DND-41 (cell line): ENCODE results near the gene GPR4.
A peak's percentile ranks its signal among the peaks of the same experiment; 100 is the strongest.

Experiments used
- ATAC-seq: fragments of 200-7000 bp; cut with Tn5 transposase; 3 replicates; pipeline ENCODE4 v1.9.1; 2021; ENCODE audit warnings: low read depth; ENCODE audit not compliant: insufficient read depth
- DNase-seq: peaks from one replicate; pipeline ENCODE4 v3.0.0-alpha.2; 2020
- H2AFZ ChIP-seq: 2 replicates; pipeline ENCODE4 v1.6.0; 2012; ENCODE audit warnings: low read depth, low read length
- H3K27ac ChIP-seq: 2 replicates; pipeline ENCODE4 v1.5.1; 2012; ENCODE audit warnings: low read length, inconsistent platforms
- H3K27me3 ChIP-seq: fragments of 200-600 bp; sonication (generic); 2 replicates; pipeline ENCODE4 v1.6.0; 2012; ENCODE audit warnings: low read length, mild to moderate bottlenecking, inconsistent platforms; ENCODE audit not compliant: insufficient read depth, poor library complexity
- H3K36me3 ChIP-seq: 2 replicates; pipeline ENCODE4 v1.5.1; 2012; ENCODE audit warnings: low read length, inconsistent platforms; ENCODE audit not compliant: insufficient read depth
- H3K4me1 ChIP-seq: 2 replicates; pipeline ENCODE4 v1.5.1; 2012; ENCODE audit warnings: mild to moderate bottlenecking, low read length; ENCODE audit not compliant: insufficient read depth
- H3K4me2 ChIP-seq: 2 replicates; pipeline ENCODE4 v1.6.0; 2012; ENCODE audit warnings: mild to moderate bottlenecking, moderate library complexity, low read length, inconsistent platforms; ENCODE audit not compliant: insufficient read depth
- H3K4me3 ChIP-seq, 2 experiments: fragments of 200-600 bp in 1 of 2; shearing (Covaris generic) in 1 of 2; 2 replicates each; pipeline ENCODE4 v1.5.1; 2012 to 2016; ENCODE audit warnings: inconsistent platforms in 2 of 2, low read length in 2 of 2, mild to moderate bottlenecking in 2 of 2, low read depth in 1 of 2, moderate library complexity in 1 of 2
- H3K79me2 ChIP-seq: 2 replicates; pipeline ENCODE4 v1.6.0; 2012; ENCODE audit warnings: low read length, inconsistent platforms; ENCODE audit not compliant: insufficient read depth
- H3K9ac ChIP-seq: 2 replicates; pipeline ENCODE4 v1.6.0; 2012; ENCODE audit warnings: low read depth, mild to moderate bottlenecking, inconsistent platforms, low read length, moderate library complexity
- H3K9me3 ChIP-seq: 2 replicates; pipeline ENCODE4 v1.5.1; 2012; ENCODE audit warnings: low read length, moderate library complexity, mild to moderate bottlenecking, inconsistent platforms; ENCODE audit not compliant: insufficient read depth, severe bottlenecking
- H4K20me1 ChIP-seq: 2 replicates; pipeline ENCODE4 v1.6.0; 2012; ENCODE audit warnings: low read length; ENCODE audit not compliant: insufficient read depth
- CTCF ChIP-seq: IDR thresholded peaks from 2 replicates; pipeline ENCODE4 v1.5.1; 2012; ENCODE audit warnings: borderline replicate concordance, low read length, moderate library complexity, mild to moderate bottlenecking; ENCODE audit not compliant: poor library complexity, severe bottlenecking; ENCODE audit errors: extremely low read depth
- EZH2 ChIP-seq: IDR thresholded peaks from 3 replicates; pipeline ENCODE4 v1.6.1; 2012; ENCODE audit warnings: borderline replicate concordance, low read depth, mild to moderate bottlenecking, moderate library complexity, low read length, inconsistent platforms; ENCODE audit not compliant: severe bottlenecking

The GPR4 gene

GRCh38 chr19:45571457-45572220 is 30.4 kb downstream of the GPR4 start:
- Histone ChIP-seq H3K27me3 (no peaks in the 10 kb centered on the region), H3K9me3 (no peaks in the 10 kb centered on the region), H3K4me2 (no peak overlapping the region), H3K27ac (no peak overlapping the region), H3K4me1 (no peaks in the 10 kb centered on the region), H4K20me1 (peaks cover 6% of the 10 kb centered on the region; the same call in 1 of the 2 replicates), H2AFZ (no peak overlapping the region), H3K9ac (no peak overlapping the region), H3K36me3 (no peaks in the 10 kb centered on the region), H3K79me2 (peaks cover 36% of the 10 kb centered on the region), H3K4me3 (no peak overlapping the region)
- DNase-seq, result no peak
- no peak for ATAC-seq
- TF ChIP-seq EZH2 (no peak), CTCF (no peak)

GRCh38 chr19:45569619-45570421 is 32.2 kb downstream of the GPR4 start:
- no peak overlapping the region for H3K27ac ChIP-seq
- no peaks in the 10 kb centered on the region for H3K36me3 ChIP-seq
- H3K27me3 ChIP-seq, result no peaks in the 10 kb centered on the region
- peaks cover 27% of the 10 kb centered on the region for H3K79me2 ChIP-seq
- TF ChIP-seq CTCF (peak; percentile 71), EZH2 (no peak)
- no peaks in the 10 kb centered on the region for H3K9me3 ChIP-seq
- no peak overlapping the region for H2AFZ ChIP-seq
- ATAC-seq (peak; percentile 37; the same call in 1 of the 3 replicates), DNase-seq (peak; percentile 47)
- H3K4me3 ChIP-seq, result no peak overlapping the region
- peaks cover 6% of the 10 kb centered on the region; the same call in 1 of the 2 replicates for H4K20me1 ChIP-seq
- H3K4me2 ChIP-seq, result no peak overlapping the region
- H3K4me1 ChIP-seq, result no peaks in the 10 kb centered on the region
- H3K9ac ChIP-seq, result no peak overlapping the region

GRCh38 chr19:45568732-45569131 is 33.3 kb downstream of the GPR4 start:
- no peak overlapping the region for H2AFZ ChIP-seq
- peaks cover 24% of the 10 kb centered on the region for H3K79me2 ChIP-seq
- H3K4me3 ChIP-seq, result no peak overlapping the region
- DNase-seq, result no peak
- no peak overlapping the region for H3K9ac ChIP-seq
- H4K20me1 ChIP-seq, result peaks cover 6% of the 10 kb centered on the region; the same call in 1 of the 2 replicates
- H3K4me2 ChIP-seq, result no peak overlapping the region
- H3K9me3 ChIP-seq, result no peaks in the 10 kb centered on the region
- ATAC-seq, result no peak
- no peak overlapping the region for H3K27ac ChIP-seq
- no peaks in the 10 kb centered on the region for H3K4me1 ChIP-seq
- TF ChIP-seq EZH2 (no peak), CTCF (no peak)
- H3K27me3 ChIP-seq, result no peaks in the 10 kb centered on the region
- no peaks in the 10 kb centered on the region for H3K36me3 ChIP-seq
